Measurements from ENCODE around the gene ABCC6.

The ABCC6 gene

DNA sequence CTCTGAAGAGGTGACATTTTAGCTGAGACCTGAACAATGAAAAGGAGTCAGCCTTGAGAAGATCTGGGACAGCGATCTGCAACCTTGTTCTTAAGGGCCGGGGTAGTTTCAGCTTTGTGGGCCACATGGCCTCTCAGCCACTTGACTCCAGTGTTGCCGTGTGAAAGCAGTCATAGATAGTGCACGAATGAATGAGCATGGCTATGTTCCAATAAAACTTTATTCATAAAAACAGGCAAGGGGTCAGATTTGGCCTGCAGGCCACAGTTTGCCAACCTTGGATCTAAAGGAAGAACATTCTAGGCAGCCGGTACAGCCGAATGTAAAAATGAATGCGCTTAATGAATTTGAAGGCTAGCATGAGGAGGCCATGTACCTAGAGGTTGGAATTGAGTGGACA, 83.5 kb downstream of the ABCC6 start:
- no peak for DNase-seq (ENCODE audit: low read depth)
- TF ChIP-seq CTCF (IDR thresholded peaks at IDR 0.05; ENCODE audit: low read depth, low read length, missing control alignments): no peak
- in situ Hi-C loops (cut with HindIII; ENCODE audit: low sequenced_read_pairs): loop anchor here (5.0 kb wide), 1 partner anchor 47 kb away; no protein-coding TSS in a partner anchor
- H3K4me3 ChIP-seq (ENCODE audit: low read depth, low read length): no peak overlapping the region

DNA sequence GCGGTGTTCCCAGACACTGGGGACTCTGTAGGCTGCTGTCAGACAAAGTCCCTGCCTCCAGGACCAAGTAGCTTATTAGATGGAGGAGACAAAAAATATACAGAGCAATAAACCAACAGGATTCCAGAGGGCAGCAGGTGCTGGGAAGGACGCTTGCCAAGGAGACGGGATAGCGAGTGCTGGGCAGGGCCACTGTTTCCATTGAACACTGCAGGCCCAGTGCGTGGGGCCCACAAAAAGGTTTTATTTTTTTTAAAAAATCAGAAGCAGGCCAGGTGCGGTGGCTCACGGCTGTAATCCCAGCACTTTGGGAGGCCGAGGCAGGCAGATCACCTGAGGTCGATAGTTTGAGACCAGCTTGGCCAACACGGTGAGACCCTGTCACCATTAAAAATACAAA, 84.2 kb downstream of the ABCC6 start:
- no peak for TF ChIP-seq CTCF (IDR thresholded peaks at IDR 0.05; ENCODE audit: low read depth, low read length, missing control alignments)
- no peak overlapping the region for H3K4me3 ChIP-seq (ENCODE audit: low read depth, low read length)
- no peak for DNase-seq (ENCODE audit: low read depth)
- in situ Hi-C loops (cut with HindIII; ENCODE audit: low sequenced_read_pairs): no loop called here

DNA sequence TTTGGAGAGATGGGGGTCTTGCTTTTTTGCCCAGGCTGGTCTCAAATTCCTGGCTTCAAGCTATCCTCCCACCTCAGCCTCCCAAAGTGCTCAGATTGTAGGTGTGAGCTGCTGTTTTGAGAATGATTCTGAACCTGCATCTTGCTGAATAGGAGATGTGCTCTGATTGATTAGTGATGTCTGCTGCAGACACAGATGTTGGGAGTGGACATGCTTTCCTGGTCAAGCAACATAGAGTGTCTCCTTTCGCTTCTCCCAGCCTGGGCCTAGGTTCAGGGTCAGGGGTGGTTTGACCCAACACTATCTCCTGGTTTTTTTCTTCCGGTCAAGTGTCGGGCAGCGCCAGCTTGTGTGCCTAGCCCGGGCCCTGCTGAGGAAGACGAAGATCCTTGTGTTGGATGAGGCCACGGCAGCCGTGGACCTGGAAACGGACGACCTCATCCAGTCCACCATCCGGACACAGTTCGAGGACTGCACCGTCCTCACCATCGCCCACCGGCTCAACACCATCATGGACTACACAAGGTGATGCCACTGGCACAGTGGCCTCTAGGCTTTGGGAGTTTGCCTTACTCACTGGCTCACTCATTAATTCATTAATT, 85.2 kb downstream of the ABCC6 start:
- in situ Hi-C loops (cut with HindIII; ENCODE audit: low sequenced_read_pairs): no loop called here
- H3K4me3 ChIP-seq (ENCODE audit: low read depth, low read length): no peak overlapping the region
- DNase-seq (ENCODE audit: low read depth): no peak
- TF ChIP-seq CTCF (IDR thresholded peaks at IDR 0.05; ENCODE audit: low read depth, low read length, missing control alignments): no peak

DNA sequence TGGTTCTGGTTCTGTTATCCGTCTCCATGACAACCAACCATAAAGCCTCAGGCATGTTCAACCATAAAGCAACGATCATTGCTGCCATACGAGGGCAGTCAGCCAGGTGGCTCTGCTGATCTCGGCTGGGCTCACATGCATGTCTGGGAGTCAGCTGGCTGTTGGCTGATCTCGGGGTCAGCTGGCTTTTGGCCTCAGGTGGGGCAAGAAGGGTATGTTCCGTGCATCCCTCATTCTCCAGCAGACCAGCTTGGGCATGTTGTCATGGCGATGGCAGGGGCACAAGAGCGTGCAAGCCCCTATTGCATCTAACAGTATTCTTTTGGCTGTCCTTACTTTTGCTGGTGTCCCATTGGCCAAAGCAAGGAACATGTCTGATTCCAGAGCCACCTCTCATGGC, 86.2 kb downstream of the ABCC6 start:
- TF ChIP-seq CTCF (IDR thresholded peaks at IDR 0.05; ENCODE audit: low read depth, low read length, missing control alignments): no peak
- H3K4me3 ChIP-seq (ENCODE audit: low read depth, low read length): no peak overlapping the region
- no peak for DNase-seq (ENCODE audit: low read depth)
- in situ Hi-C loops (cut with HindIII; ENCODE audit: low sequenced_read_pairs): no loop called here

GRCh38 chr16:16136588-16136987, 86.7 kb downstream of the ABCC6 start:
- H3K4me3 ChIP-seq (ENCODE audit: low read depth, low read length): no peak overlapping the region
- no peak for TF ChIP-seq CTCF (IDR thresholded peaks at IDR 0.05; ENCODE audit: low read depth, low read length, missing control alignments)
- no peak for DNase-seq (ENCODE audit: low read depth)
- in situ Hi-C loops (cut with HindIII; ENCODE audit: low sequenced_read_pairs): no loop called here

GRCh38 chr16:16133943-16134604, 89.2 kb downstream of the ABCC6 start:
- TF ChIP-seq CTCF (IDR thresholded peaks at IDR 0.05; ENCODE audit: low read depth, low read length, missing control alignments): no peak
- no peak overlapping the region for H3K4me3 ChIP-seq (ENCODE audit: low read depth, low read length)
- no peak for DNase-seq (ENCODE audit: low read depth)
- in situ Hi-C loops (cut with HindIII; ENCODE audit: low sequenced_read_pairs): no loop called here

All from astrocyte of the cerebellum (primary cell).